Left lung (tissue), 10 donors: Measurements from ENCODE around the gene PARD6B. TPM values are rescaled to one million over a fixed set of nuclear protein-coding genes. Genes with fewer than 3 reads are reported as not detected.

ENCODE experiments used
- ATAC-seq: fragments of 200-7000 bp; cut with Tn5 transposase; one replicate; pipeline ENCODE4 v1.9.1; 2020; ENCODE audit warnings: moderate library complexity
- DNase-seq, 4 donors: peaks; one replicate each; pipeline ENCODE4 v3.0.0-alpha.2; 2013 to 2020
- H3K27ac ChIP-seq, 2 donors: fragments of 200-600 bp; sonication (generic) in 1 of 2; one replicate each; pipeline versions ENCODE4 v1.5.0 to v1.8.0; 2020 to 2021
- H3K27me3 ChIP-seq, 2 donors: fragments of 200-600 bp; sonication (generic) in 1 of 2; one replicate each; pipeline versions ENCODE4 v1.5.0 to v1.8.0; 2020 to 2021
- H3K36me3 ChIP-seq, 2 donors: fragments of 200-600 bp; sonication (generic) in 1 of 2; one replicate each; pipeline versions ENCODE4 v1.5.0 to v1.8.0; 2020 to 2021
- H3K4me1 ChIP-seq, 2 donors: fragments of 200-600 bp; one replicate each; pipeline ENCODE4 v1.8.0; 2021
- H3K4me3 ChIP-seq, 2 donors: fragments of 200-600 bp; sonication (generic) in 1 of 2; one replicate each; pipeline versions ENCODE4 v1.5.0 to v1.8.0; 2020 to 2021; ENCODE audit warnings: mild to moderate bottlenecking in 1 of 2
- H3K9me3 ChIP-seq, 2 donors: fragments of 200-600 bp; sonication (generic) in 1 of 2; one replicate each; pipeline versions ENCODE4 v1.5.0 to v1.8.0; 2020 to 2021
- intact Hi-C, 2 donors: fragments of 100-400 bp; cut with DNase I; formaldehyde crosslinking; loops; one replicate each; pipeline versions ENCODE4 v1.11.2 to v1.14.2; 2022
- polyA plus RNA-seq, 6 donors: library from polyadenylated mRNA; unstranded; fragments of 120-200 nt; gene quantifications; one replicate each; pipeline ENCODE4 v1.2.1, GENCODE V29; 2013; ENCODE audit not compliant: insufficient read length in 6 of 6
- total RNA-seq, 2 donors: library from RNA; stranded (reverse); fragmentation: NEBNext Ultra II Directional; extraction: Animal tissue kit (Norgen Biotek cat#: 25700); gene quantifications; one replicate each; pipeline ENCODE4 v1.2.1, GENCODE V29; 2021
- TF ChIP-seq, protein P1 (sequence below), 2 donors: fragments of 200-600 bp; sonication (generic) in 1 of 2; IDR thresholded peaks; one replicate each; pipeline versions ENCODE4 v1.5.0 to v1.8.0; 2021; ENCODE audit warnings: antibody characterized with exemption in 2 of 2
- donor health status: DM: no; HTN: yes; CAD: no.
- donor health status: DM: no; HTN: no; CAD: no.

PARD6B gene
- total and polyA plus RNA-seq, 8 donors: 5.1 to 37.3 (median 7.5) TPM

DNA sequence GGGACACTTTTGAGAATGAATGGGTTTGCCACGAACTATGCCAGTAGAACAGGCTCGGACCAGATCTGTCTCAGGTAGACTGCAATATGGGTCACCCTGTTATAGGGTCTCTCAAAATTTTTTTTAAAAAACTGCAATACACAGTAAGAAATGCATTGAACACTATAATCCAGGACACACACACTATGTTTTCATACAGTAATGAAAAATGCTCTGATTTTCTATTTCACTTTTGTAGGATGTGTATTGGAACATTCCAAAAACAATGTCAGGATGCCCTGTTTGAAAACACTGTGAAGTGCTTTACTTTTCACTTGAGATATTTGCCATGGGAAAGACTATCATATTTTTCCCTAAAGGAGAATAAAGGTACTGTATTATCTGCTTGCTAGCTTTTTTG lies 25.1 kb downstream of the PARD6B start:
- Histone ChIP-seq H3K27me3 (no peaks in the 10 kb centered on the region), H3K4me1 (no peaks in the 10 kb centered on the region), H3K27ac (no peak overlapping the region), H3K4me3 (no peak overlapping the region), H3K9me3 (no peaks in the 10 kb centered on the region), H3K36me3 (no peaks in the 10 kb centered on the region)
- intact Hi-C loops: no loop called here
- no peak for ATAC-seq
- no peak for DNase-seq
- TF ChIP-seq, protein P1, sequence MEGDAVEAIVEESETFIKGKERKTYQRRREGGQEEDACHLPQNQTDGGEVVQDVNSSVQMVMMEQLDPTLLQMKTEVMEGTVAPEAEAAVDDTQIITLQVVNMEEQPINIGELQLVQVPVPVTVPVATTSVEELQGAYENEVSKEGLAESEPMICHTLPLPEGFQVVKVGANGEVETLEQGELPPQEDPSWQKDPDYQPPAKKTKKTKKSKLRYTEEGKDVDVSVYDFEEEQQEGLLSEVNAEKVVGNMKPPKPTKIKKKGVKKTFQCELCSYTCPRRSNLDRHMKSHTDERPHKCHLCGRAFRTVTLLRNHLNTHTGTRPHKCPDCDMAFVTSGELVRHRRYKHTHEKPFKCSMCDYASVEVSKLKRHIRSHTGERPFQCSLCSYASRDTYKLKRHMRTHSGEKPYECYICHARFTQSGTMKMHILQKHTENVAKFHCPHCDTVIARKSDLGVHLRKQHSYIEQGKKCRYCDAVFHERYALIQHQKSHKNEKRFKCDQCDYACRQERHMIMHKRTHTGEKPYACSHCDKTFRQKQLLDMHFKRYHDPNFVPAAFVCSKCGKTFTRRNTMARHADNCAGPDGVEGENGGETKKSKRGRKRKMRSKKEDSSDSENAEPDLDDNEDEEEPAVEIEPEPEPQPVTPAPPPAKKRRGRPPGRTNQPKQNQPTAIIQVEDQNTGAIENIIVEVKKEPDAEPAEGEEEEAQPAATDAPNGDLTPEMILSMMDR (IDR thresholded peaks at IDR 0.05): no peak

DNA sequence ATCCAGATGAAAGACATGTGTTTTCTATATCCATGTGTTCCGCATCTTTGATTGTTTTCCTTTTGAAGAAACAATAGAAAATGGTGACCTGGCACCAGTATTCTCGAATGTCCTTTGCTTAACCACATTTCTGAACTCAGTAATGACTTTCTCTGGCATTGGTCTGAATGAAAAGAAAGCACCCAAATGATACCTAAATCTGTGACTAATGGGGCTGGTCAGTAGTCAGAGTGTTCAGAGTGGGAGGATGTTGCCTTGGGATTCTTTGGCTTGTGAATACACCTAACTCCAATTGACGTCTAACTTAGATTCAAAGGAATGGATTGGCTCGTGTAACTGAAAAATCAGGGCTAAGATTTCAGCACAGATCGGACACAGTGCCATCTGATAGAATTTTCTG lies 27.1 kb downstream of the PARD6B start:
- no peak for ATAC-seq

DNA sequence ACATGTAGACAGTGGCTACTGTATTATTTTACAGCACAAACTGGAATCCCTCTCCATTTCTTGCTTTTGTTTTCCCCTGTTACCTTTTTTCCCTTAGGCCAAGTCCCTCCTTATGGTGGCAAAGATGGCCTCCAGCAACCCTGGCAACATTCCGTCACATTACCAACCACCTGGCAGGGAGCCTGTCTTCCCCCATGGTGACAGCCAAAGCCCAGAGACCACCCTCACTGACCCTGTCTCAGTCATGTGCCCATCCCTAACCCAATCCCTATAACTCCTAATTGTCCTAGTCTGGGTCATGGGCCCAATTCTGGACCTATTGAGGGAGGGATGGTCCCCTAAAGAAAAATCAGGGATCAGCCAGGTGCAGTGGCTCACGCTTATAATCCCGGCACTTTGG lies 27.6 kb downstream of the PARD6B start:
- no peak for ATAC-seq
- TF ChIP-seq, protein P1 (IDR thresholded peaks at IDR 0.05): no peak
- intact Hi-C loops: no loop called here

More for the DNA sequence above, 27.1 kb downstream of the PARD6B start:
- no peak overlapping the region for H3K4me3 ChIP-seq
- no peaks in the 10 kb centered on the region for H3K36me3 ChIP-seq
- H3K4me1 ChIP-seq: peaks cover 0 to 6% of the 10 kb centered on the region in 2 donors
- intact Hi-C loops: no loop called here
- TF ChIP-seq, protein P1 (IDR thresholded peaks at IDR 0.05): no peak
- H3K9me3 ChIP-seq: no peaks in the 10 kb centered on the region
- no peak overlapping the region for H3K27ac ChIP-seq
- H3K27me3 ChIP-seq: no peaks in the 10 kb centered on the region
- no peak for DNase-seq

DNA sequence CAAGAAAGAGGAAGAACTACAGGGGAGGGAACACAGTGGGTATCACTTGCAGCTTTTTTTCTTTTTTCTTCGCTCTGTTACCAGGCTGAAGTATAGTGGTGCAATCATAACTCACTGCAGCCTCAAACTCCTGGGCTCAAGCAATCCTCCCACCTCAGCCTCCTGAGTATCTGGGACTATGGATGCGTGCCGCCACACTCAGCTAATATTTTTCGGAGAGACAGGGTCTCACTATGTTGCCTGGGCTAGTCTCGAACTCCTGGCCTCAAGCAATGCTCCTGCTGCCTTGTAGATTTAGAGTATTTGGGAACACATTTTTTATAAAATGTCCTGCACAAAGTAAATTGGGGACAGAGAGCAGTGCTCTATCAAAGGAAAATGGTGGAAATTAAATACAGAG lies 28.3 kb downstream of the PARD6B start:
- intact Hi-C loops: no loop called here
- ATAC-seq: no peak
- H3K4me1 ChIP-seq: peaks cover 0 to 6% of the 10 kb centered on the region in 2 donors

More for the DNA sequence above, 27.6 kb downstream of the PARD6B start:
- DNase-seq: no peak
- no peaks in the 10 kb centered on the region for H3K36me3 ChIP-seq
- H3K4me1 ChIP-seq: peaks cover 0 to 6% of the 10 kb centered on the region in 2 donors
- no peak overlapping the region for H3K4me3 ChIP-seq
- no peaks in the 10 kb centered on the region for H3K9me3 ChIP-seq
- H3K27me3 ChIP-seq: no peaks in the 10 kb centered on the region
- no peak overlapping the region for H3K27ac ChIP-seq

DNA sequence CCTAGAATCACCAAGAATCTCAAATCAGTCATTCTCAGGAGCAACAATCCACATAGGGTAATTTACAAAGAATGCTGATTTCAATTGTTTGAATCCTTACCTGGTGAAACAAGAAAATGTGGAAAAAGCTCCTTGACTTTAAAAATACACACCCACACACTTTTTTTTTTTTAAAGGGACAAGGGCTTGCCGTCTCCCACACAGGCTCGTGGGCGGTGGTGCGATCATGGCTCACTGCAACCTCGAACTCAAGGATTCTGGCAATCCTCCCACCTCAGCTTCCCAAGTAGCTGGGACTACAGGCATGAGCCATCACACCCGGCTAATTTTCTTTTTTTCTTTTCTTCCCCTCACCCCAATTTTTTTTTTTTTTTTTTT lies 30.7 kb downstream of the PARD6B start:
- Histone ChIP-seq H3K27me3 (no peaks in the 10 kb centered on the region), H3K9me3 (no peaks in the 10 kb centered on the region), H3K36me3 (no peaks in the 10 kb centered on the region), H3K4me1 (peaks cover 0 to 6% of the 10 kb centered on the region in 2 donors), H3K4me3 (no peak overlapping the region), H3K27ac (peak overlapping the region; percentile 78 to 79)
- DNase-seq (peak in 1 of 4 donors; percentile 44), ATAC-seq (peak; percentile 52)
- TF ChIP-seq, protein P1 (IDR thresholded peaks at IDR 0.05): no peak
- intact Hi-C loops: no loop called here

More for the DNA sequence above, 28.3 kb downstream of the PARD6B start:
- Histone ChIP-seq H3K36me3 (no peaks in the 10 kb centered on the region), H3K27ac (no peak overlapping the region), H3K9me3 (no peaks in the 10 kb centered on the region), H3K4me3 (no peak overlapping the region), H3K27me3 (no peaks in the 10 kb centered on the region)
- TF ChIP-seq, protein P1 (IDR thresholded peaks at IDR 0.05): no peak
- no peak for DNase-seq
